ENCODE data around the gene RS1.

The RS1 gene

GRCh38 chrX:18591834-18592233 lies 80.1 kb downstream of the RS1 start:
- no peaks in the 10 kb centered on the region for H3K27me3 ChIP-seq (ENCODE audit: low read length)

More at GRCh38 chrX:18591834-18592233, 80.1 kb downstream of the RS1 start:
- H3K9me3 ChIP-seq (ENCODE audit: insufficient read depth, low read length) = no peaks in the 10 kb centered on the region
- H3F3A ChIP-seq (ENCODE audit: insufficient read depth) = no peaks in the 10 kb centered on the region
- H3K36me3 ChIP-seq (ENCODE audit: low read length) = no peaks in the 10 kb centered on the region
- H3K9ac ChIP-seq (ENCODE audit: low read length) = no peak overlapping the region
- H3K9me2 ChIP-seq (replicated peaks; ENCODE audit: insufficient read depth, low read length) = no peaks in the 10 kb centered on the region
- H2AFZ ChIP-seq (ENCODE audit: low read depth, low read length, severe bottlenecking) = no peak overlapping the region
- no peak for TF ChIP-seq CTCF (IDR thresholded peaks at IDR 0.05; ENCODE audit: insufficient read depth, low read length, poor library complexity, severe bottlenecking)
- TF ChIP-seq EZH2phosphoT487 (conservative IDR thresholded peaks at IDR 0.05; ENCODE audit: low read length) = no peak
- no peaks in the 10 kb centered on the region for H3K79me2 ChIP-seq (ENCODE audit: insufficient read depth, low read length)
- no peak overlapping the region for H3K4me2 ChIP-seq (ENCODE audit: low read depth, low read length, poor library complexity, severe bottlenecking)
- H3K27ac ChIP-seq (ENCODE audit: low read depth, low read length) = no peak overlapping the region
- no peak overlapping the region for H3K4me3 ChIP-seq (ENCODE audit: insufficient read depth, low read length, poor library complexity, severe bottlenecking)
- H4K20me1 ChIP-seq (ENCODE audit: low read depth, low read length) = no peaks in the 10 kb centered on the region

Measured in SU-DHL-6 (cell line).